Stimulated activated CD8-positive, alpha-beta memory T cell treated with anti-CD3 and anti-CD28 coated beads, Interleukin-15, amount 100 ng/mL, for 24 hours (primary cell): ENCODE data around the gene BAAT.
"Not testable (repeated sequence)": the region's sequence is repeated elsewhere in the genome, so short reads cannot be mapped to it uniquely, and the experiment has no call there.

ENCODE experiments used
- DNase-seq: peaks from one replicate; pipeline ENCODE4 v3.0.0-alpha.2; 2020; ENCODE audit warnings: low read depth

Gene BAAT

GRCh38 chr9:101360647-101361046 is 24.2 kb downstream of the BAAT start:
- no peak for DNase-seq

- no peak for DNase-seq
Measured at GRCh38 chr9:101359679-101360078, 25.1 kb downstream of the BAAT start.

- DNase-seq, result no peak
Measured at GRCh38 chr9:101356619-101357018, 28.2 kb downstream of the BAAT start.

GRCh38 chr9:101354765-101355708 is 29.8 kb downstream of the BAAT start:
- DNase-seq, result no peak

- DNase-seq, result no peak
Measured at GRCh38 chr9:101354143-101354764, 30.6 kb downstream of the BAAT start.

- no peak for DNase-seq
Measured at GRCh38 chr9:101353683-101354082, 31.1 kb downstream of the BAAT start.

- DNase-seq, result no peak
Measured at GRCh38 chr9:101352892-101353463, 31.8 kb downstream of the BAAT start.

GRCh38 chr9:101350285-101350684 is 34.5 kb downstream of the BAAT start:
- DNase-seq, result no peak

- no peak for DNase-seq
Measured at GRCh38 chr9:101342595-101342994, 42.2 kb downstream of the BAAT start.

- no peak for DNase-seq
Measured at GRCh38 chr9:101341958-101342357, 42.8 kb downstream of the BAAT start.

- no peak for DNase-seq
Measured at GRCh38 chr9:101337237-101337636, 47.6 kb downstream of the BAAT start.

- no peak for DNase-seq
Measured at GRCh38 chr9:101336091-101336490, 48.7 kb downstream of the BAAT start.

GRCh38 chr9:101333926-101334702 is 50.7 kb downstream of the BAAT start:
- no peak for DNase-seq

GRCh38 chr9:101333490-101333889 is 51.3 kb downstream of the BAAT start:
- DNase-seq, result no peak

- no peak for DNase-seq
Measured at GRCh38 chr9:101332362-101332761, 52.4 kb downstream of the BAAT start.

- DNase-seq, result not testable (repeated sequence)
Measured at GRCh38 chr9:101327422-101327909, 57.3 kb downstream of the BAAT start.

- no peak for DNase-seq
Measured at GRCh38 chr9:101326501-101326900, 58.3 kb downstream of the BAAT start.

GRCh38 chr9:101326035-101326434 is 58.8 kb downstream of the BAAT start:
- no peak for DNase-seq

- no peak for DNase-seq
Measured at GRCh38 chr9:101325053-101325452, 59.8 kb downstream of the BAAT start.

GRCh38 chr9:101324245-101324804 is 60.5 kb downstream of the BAAT start:
- DNase-seq, result no peak

GRCh38 chr9:101323129-101323528 is 61.7 kb downstream of the BAAT start:
- no peak for DNase-seq

GRCh38 chr9:101317735-101318134 is 67.1 kb downstream of the BAAT start:
- DNase-seq, result no peak
